EH (cell line): ENCODE results near the gene CCDC40.

Source experiments
- DNase-seq: peaks from one replicate; pipeline ENCODE4 v3.0.0-alpha.2; 2015; ENCODE audit warnings: low read depth

The CCDC40 gene

DNA sequence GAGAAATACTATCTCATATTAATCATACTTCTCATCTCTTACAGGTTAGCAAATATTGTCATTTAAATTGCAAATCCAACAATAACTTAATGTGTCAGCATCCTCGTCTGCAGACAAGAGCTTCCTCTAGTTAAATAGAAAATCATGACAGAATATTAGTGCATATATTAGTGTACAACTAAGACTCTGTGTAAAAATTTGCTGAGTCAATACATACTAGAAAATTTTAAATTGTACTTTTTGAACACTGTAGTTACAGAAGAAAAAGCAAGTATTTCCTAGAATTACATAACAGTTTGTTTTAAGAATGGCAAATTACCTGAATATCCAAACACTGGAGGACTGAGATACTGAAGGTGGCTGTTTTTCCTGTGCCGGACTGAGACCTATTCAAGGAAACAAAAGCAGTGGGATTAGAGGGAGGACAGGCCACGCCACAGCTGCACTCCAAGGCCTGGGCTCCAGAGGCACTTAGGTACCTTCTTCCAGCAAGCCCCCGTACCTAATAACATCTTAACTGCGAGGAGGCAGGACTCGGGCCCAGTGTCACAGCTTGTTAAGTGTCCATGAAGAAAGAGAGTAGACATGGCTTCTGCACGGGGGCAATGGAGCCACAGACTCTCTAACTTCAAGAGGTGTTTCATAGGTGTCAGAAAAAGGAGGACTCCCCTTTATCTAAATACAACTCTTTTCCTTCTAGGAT lies 105.2 kb downstream of the CCDC40 start:
- no peak for DNase-seq

DNA sequence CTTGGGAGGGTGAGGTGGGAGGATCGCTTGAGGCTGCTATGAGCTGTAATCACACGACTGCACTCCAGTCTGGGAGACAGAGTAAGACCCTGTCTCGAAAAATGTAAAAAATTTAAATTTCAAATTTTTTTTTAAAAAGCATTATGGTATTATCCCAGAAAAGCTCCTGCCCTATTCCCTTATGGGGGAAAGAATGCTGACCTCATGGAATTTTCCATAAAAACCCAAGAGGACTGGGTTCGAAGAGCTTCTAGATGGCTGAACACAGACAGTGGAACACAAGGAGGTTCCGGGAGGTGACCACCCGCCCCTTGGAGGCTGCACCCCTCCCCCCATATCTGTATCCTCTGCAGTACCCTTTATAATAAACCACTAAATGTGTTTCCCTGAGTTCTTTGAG lies 106.5 kb downstream of the CCDC40 start:
- DNase-seq = no peak

DNA sequence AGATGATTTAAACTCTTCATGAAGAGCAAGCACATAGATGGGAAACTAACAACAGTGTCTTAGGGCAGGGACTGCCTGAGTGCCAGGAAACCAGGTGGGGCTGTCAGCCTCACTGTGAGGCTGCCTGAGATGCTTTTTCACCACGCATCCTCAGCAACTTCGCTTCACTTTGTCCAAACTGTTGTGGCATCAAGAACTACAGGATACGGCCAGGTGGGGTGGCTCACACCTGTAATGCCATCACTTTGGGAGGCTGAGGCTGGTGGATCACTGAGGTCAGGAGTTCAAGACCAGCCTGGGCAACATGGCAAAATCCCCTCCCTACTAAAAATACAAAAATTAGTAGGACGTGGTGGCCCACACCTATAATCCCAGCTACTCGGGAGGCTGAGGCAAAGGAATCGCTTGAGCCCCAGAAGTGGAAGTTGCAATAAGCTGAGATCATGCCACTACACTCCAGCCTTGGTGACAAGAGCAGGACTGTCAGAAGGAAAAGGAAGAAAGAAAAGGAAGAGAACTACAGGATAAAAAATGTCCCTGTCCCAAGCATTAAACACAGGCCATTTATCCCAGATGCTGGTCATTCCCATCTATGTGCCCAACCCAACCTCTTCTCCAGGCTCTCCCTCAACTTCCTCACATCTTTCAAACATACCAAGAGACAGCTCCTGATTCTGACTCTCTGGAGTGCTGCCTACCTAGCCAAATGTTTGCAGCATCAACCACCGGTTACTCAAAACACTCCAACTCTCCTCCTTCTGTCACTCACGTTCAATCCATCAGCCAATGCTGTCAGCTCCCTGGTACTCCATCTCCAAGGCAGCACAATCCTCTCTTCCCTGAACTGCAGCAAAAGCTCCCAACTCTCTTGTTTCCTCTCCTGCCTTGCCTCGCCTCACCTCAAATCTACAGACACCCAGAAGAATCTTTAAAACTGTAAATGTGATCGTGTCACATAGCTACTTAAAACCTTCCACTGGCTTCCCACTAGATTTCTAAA lies 108.9 kb downstream of the CCDC40 start:
- peak; percentile 23 for DNase-seq

DNA sequence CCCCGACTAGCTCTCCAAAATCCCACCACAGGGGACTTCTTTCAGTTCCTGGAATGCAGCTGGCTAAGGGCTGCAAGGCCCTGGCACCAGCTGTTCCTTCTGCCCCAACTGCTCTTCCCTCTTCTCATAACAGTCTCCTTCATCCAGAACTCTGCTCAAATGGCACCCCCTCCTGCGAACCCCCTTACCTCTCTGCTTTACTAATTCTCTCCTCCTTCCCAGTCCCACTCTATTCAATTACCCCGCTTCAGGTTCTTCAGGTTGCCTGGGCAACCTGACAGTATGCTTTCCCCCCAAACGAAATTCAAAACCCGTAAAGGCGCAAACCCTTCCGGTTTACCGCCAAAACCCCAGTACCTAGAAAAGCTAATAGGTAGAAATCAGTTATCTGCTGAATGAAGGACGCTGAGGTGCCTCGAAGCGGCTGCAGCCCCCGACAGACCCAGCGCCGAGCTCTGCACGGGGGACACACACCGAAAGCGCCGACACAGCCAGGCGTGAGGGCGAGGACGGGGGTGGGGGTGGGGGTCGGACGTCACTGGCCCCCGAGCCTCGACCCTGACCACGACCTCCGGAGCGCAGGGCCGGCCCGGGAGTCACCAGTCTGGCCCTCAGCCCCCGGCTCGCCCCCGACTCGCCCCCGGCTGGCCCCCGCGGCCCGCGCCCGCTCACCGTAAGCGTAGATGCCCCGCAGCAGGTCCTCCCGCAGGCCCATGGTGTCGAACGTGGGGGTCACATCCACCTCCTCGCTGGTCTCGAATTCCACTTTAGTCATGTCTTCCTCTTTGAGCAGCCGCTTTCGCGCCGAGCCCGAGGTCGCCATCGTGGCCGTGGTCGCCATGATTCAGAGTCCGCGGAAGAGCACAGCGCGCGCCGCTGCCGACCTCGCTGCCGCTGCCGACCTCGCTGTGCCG lies 109.9 kb downstream of the CCDC40 start:
- DNase-seq = peak; percentile 40

DNA sequence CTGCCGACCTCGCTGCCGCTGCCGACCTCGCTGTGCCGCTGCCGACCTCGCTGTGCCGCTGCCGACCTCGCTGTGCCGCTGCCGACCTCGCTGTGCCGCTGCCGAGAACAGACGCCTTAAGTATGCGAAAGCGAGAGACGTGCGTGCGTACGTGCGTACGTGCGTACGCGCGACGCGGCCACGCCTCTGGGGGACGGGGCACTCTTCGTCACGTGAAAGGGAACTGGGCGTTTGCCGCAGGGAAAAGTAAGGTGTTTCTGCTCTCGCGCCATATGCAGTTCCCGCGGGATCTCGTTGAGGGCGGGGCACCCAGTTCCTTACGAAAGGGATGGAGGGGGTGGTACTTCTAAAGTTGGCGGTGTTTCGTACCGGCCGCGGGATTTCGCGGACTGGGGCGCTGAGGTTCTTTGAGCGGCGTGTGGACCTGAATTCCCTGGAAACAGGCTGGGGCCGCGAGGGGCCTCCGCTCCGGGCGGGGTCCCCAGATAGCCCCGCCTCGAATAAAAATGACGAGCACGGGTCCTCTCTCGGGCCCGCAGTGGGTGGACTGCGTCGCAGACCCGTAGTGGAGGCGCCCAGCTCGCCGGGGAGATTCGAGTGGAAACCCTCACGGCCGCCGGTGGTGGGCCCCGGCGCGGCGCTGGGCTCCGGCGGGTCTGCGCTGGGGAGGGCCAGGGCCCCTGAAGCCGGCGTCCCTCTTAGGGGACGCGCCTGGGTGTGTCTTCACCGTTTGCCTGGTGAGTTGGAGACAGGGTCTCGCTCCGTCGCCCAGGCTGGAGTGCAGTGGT lies 110.8 kb downstream of the CCDC40 start, which contains the start of gene EIF4A3:
Gene EIF4A3 (minus strand): TSS at position 94 of the 788 bp plus-strand sequence. CDS start 167 bp downstream, outside the sequence.
- peak; percentile 99 for DNase-seq
